ENCODE measurements around the gene SMAD3. TPM values are rescaled to one million over a fixed set of nuclear protein-coding genes. Genes with fewer than 3 reads are reported as not detected.

Gene SMAD3
- total RNA-seq, 2 donors from 2014 or later, result 47.9 to 78.5 TPM

GRCh38 chr15:67144609-67145311 lies 79.4 kb downstream of the SMAD3 start:
- TF ChIP-seq CTCF (IDR thresholded peaks at IDR 0.05), result no peak
- no peak for DNase-seq (ENCODE audit: low spot score)
- H3K4me1 ChIP-seq (ENCODE audit: control insufficient read depth in 1 of 2, low read depth in 2 of 2), result peaks cover 52 to 95% of the 10 kb centered on the region in 2 donors

GRCh38 chr15:67145312-67145610 lies 79.9 kb downstream of the SMAD3 start:
- DNase-seq (ENCODE audit: low spot score) (no peak), ATAC-seq (ENCODE audit: insufficient number of reproducible peaks, low FRiP score, low read depth) (no peak)
- H3K9me3 ChIP-seq, result no peaks in the 10 kb centered on the region
- H3K4me1 ChIP-seq (ENCODE audit: control insufficient read depth in 1 of 2, low read depth in 2 of 2), result peaks cover 57 to 95% of the 10 kb centered on the region in 2 donors
- TF ChIP-seq CTCF (IDR thresholded peaks at IDR 0.05), result no peak
- no peaks in the 10 kb centered on the region for H3K36me3 ChIP-seq
- no peaks in the 10 kb centered on the region for H3K27me3 ChIP-seq (replicated peaks; ENCODE audit: insufficient read depth)
- no peak overlapping the region for H3K4me3 ChIP-seq
- H3K27ac ChIP-seq, result no peak overlapping the region

More at GRCh38 chr15:67144609-67145311, 79.4 kb downstream of the SMAD3 start:
- ATAC-seq (ENCODE audit: insufficient number of reproducible peaks, low FRiP score, low read depth), result no peak
- Histone ChIP-seq H3K4me3 (no peak overlapping the region), H3K36me3 (no peaks in the 10 kb centered on the region), H3K9me3 (no peaks in the 10 kb centered on the region), H3K27ac (no peak overlapping the region), H3K27me3 (replicated peaks; ENCODE audit: insufficient read depth) (no peaks in the 10 kb centered on the region)

- Histone ChIP-seq H3K4me1 (ENCODE audit: control insufficient read depth in 1 of 2, low read depth in 2 of 2) (peaks cover 57 to 91% of the 10 kb centered on the region in 2 donors), H3K36me3 (no peaks in the 10 kb centered on the region)
- no peak for ATAC-seq (ENCODE audit: insufficient number of reproducible peaks, low FRiP score, low read depth)
These were observed 80.3 kb downstream of the SMAD3 start for GRCh38 chr15:67145710-67146109.

GRCh38 chr15:67146234-67146633 lies 80.8 kb downstream of the SMAD3 start:
- Histone ChIP-seq H3K4me1 (ENCODE audit: control insufficient read depth in 1 of 2, low read depth in 2 of 2) (peaks cover 55 to 90% of the 10 kb centered on the region in 2 donors), H3K9me3 (no peaks in the 10 kb centered on the region), H3K27me3 (replicated peaks; ENCODE audit: insufficient read depth) (no peaks in the 10 kb centered on the region), H3K4me3 (no peak overlapping the region), H3K27ac (peak overlapping the region in 1 of 2 donors; percentile 85), H3K36me3 (no peaks in the 10 kb centered on the region)
- DNase-seq (ENCODE audit: low spot score) (no peak), ATAC-seq (ENCODE audit: insufficient number of reproducible peaks, low FRiP score, low read depth) (no peak)
- no peak for TF ChIP-seq CTCF (IDR thresholded peaks at IDR 0.05)

More at GRCh38 chr15:67145710-67146109, 80.3 kb downstream of the SMAD3 start:
- no peaks in the 10 kb centered on the region for H3K27me3 ChIP-seq (replicated peaks; ENCODE audit: insufficient read depth)
- H3K27ac ChIP-seq, result no peak overlapping the region
- no peak for TF ChIP-seq CTCF (IDR thresholded peaks at IDR 0.05)
- no peaks in the 10 kb centered on the region for H3K9me3 ChIP-seq
- DNase-seq (ENCODE audit: low spot score), result no peak
- no peak overlapping the region for H3K4me3 ChIP-seq

GRCh38 chr15:67146875-67147381 lies 81.5 kb downstream of the SMAD3 start:
- Histone ChIP-seq H3K9me3 (no peaks in the 10 kb centered on the region), H3K4me1 (ENCODE audit: control insufficient read depth in 1 of 2, low read depth in 2 of 2) (peaks cover 53 to 83% of the 10 kb centered on the region in 2 donors), H3K27me3 (replicated peaks; ENCODE audit: insufficient read depth) (no peaks in the 10 kb centered on the region), H3K4me3 (no peak overlapping the region), H3K27ac (peak overlapping the region; percentile 19 to 85), H3K36me3 (no peaks in the 10 kb centered on the region)
- DNase-seq (ENCODE audit: low spot score) (no peak), ATAC-seq (ENCODE audit: insufficient number of reproducible peaks, low FRiP score, low read depth) (no peak)
- no peak for TF ChIP-seq CTCF (IDR thresholded peaks at IDR 0.05)
